ENCODE measurements around the gene ADAMTS3.

ADAMTS3 gene

GRCh38 chr4:72325215-72325614 lies 243.8 kb downstream of the ADAMTS3 start:
- TF ChIP-seq, protein P1, sequence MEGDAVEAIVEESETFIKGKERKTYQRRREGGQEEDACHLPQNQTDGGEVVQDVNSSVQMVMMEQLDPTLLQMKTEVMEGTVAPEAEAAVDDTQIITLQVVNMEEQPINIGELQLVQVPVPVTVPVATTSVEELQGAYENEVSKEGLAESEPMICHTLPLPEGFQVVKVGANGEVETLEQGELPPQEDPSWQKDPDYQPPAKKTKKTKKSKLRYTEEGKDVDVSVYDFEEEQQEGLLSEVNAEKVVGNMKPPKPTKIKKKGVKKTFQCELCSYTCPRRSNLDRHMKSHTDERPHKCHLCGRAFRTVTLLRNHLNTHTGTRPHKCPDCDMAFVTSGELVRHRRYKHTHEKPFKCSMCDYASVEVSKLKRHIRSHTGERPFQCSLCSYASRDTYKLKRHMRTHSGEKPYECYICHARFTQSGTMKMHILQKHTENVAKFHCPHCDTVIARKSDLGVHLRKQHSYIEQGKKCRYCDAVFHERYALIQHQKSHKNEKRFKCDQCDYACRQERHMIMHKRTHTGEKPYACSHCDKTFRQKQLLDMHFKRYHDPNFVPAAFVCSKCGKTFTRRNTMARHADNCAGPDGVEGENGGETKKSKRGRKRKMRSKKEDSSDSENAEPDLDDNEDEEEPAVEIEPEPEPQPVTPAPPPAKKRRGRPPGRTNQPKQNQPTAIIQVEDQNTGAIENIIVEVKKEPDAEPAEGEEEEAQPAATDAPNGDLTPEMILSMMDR (conservative IDR thresholded peaks at IDR 0.05; ENCODE audit: low read depth, low read length) = no peak
- Histone ChIP-seq H3K4me3 (IDR thresholded peaks at IDR 0.05; ENCODE audit: insufficient read depth, low read depth, low read length) (no peak overlapping the region), H3K36me3 (ENCODE audit: insufficient read depth) (no peaks in the 10 kb centered on the region), H3K27me3 (ENCODE audit: insufficient read depth, low read depth) (no peaks in the 10 kb centered on the region), H3K79me2 (ENCODE audit: insufficient read depth, low read depth) (no peaks in the 10 kb centered on the region), H4K20me1 (ENCODE audit: insufficient read depth) (no peaks in the 10 kb centered on the region), H3K4me2 (no peak overlapping the region), H3K27ac (no peak overlapping the region), H2AFZ (ENCODE audit: low read depth) (no peak overlapping the region), H3K4me1 (ENCODE audit: low read depth, poor library complexity, severe bottlenecking) (no peaks in the 10 kb centered on the region), H3K9ac (no peak overlapping the region)

GRCh38 chr4:72323227-72323626 lies 245.8 kb downstream of the ADAMTS3 start:
- H3K27me3 ChIP-seq (ENCODE audit: insufficient read depth, low read depth) = no peaks in the 10 kb centered on the region
- no peak overlapping the region for H2AFZ ChIP-seq (ENCODE audit: low read depth)
- H3K4me2 ChIP-seq = no peak overlapping the region
- H3K79me2 ChIP-seq (ENCODE audit: insufficient read depth, low read depth) = no peaks in the 10 kb centered on the region
- TF ChIP-seq, protein P1 (conservative IDR thresholded peaks at IDR 0.05; ENCODE audit: low read depth, low read length) = no peak
- no peak overlapping the region for H3K9ac ChIP-seq
- no peak overlapping the region for H3K4me3 ChIP-seq (IDR thresholded peaks at IDR 0.05; ENCODE audit: insufficient read depth, low read depth, low read length)
- no peaks in the 10 kb centered on the region for H4K20me1 ChIP-seq (ENCODE audit: insufficient read depth)
- no peaks in the 10 kb centered on the region for H3K36me3 ChIP-seq (ENCODE audit: insufficient read depth)
- no peak overlapping the region for H3K27ac ChIP-seq
- no peaks in the 10 kb centered on the region for H3K4me1 ChIP-seq (ENCODE audit: low read depth, poor library complexity, severe bottlenecking)

DNA sequence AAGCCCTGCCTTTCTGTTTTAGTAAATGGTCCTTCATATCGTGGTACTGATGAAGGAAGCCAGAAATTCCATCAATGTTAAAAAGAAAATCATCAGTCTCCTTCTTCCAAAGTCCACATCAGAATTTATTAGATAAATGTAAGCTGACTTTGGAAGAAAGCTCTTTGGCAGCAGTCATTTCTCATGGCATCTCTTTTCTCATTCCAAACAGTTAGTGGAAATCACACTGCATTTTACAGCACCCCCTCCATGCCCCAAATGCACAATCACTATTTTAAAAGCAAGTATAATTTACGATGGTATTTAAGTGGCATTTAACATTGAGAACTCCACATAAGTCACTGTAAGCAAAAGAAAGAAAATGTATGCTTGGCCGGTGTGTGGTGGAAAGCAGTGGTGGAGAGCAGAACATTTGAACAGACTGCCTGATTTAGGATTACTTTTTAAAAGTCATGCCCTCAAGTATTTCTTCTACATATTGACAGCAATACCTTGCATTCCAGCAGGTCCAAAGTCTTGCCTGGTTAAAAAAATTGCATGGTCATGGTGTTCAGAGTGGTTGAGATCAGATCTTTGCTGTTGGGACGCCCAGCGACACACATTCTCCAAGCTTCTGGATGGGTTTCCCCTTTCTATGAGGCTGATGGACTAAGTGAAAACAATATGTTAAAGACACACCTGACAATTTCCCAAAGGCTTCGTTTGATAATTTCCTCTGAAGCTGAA lies 248.6 kb downstream of the ADAMTS3 start:
- Histone ChIP-seq H3K4me2 (no peak overlapping the region), H3K27me3 (ENCODE audit: insufficient read depth, low read depth) (no peaks in the 10 kb centered on the region)

GRCh38 chr4:72319601-72320021 lies 249.4 kb downstream of the ADAMTS3 start:
- Histone ChIP-seq H3K79me2 (ENCODE audit: insufficient read depth, low read depth) (no peaks in the 10 kb centered on the region), H3K4me3 (IDR thresholded peaks at IDR 0.05; ENCODE audit: insufficient read depth, low read depth, low read length) (no peak overlapping the region), H3K4me1 (ENCODE audit: low read depth, poor library complexity, severe bottlenecking) (no peaks in the 10 kb centered on the region), H3K27ac (no peak overlapping the region), H3K4me2 (no peak overlapping the region), H2AFZ (ENCODE audit: low read depth) (no peak overlapping the region), H4K20me1 (ENCODE audit: insufficient read depth) (no peaks in the 10 kb centered on the region), H3K27me3 (ENCODE audit: insufficient read depth, low read depth) (no peaks in the 10 kb centered on the region), H3K36me3 (ENCODE audit: insufficient read depth) (no peaks in the 10 kb centered on the region), H3K9ac (no peak overlapping the region)
- TF ChIP-seq, protein P1 (conservative IDR thresholded peaks at IDR 0.05; ENCODE audit: low read depth, low read length) = no peak

More for the DNA sequence above, 248.6 kb downstream of the ADAMTS3 start:
- Histone ChIP-seq H3K9ac (no peak overlapping the region), H3K4me3 (IDR thresholded peaks at IDR 0.05; ENCODE audit: insufficient read depth, low read depth, low read length) (no peak overlapping the region), H3K4me1 (ENCODE audit: low read depth, poor library complexity, severe bottlenecking) (no peaks in the 10 kb centered on the region), H3K27ac (no peak overlapping the region), H3K36me3 (ENCODE audit: insufficient read depth) (no peaks in the 10 kb centered on the region), H4K20me1 (ENCODE audit: insufficient read depth) (no peaks in the 10 kb centered on the region), H2AFZ (ENCODE audit: low read depth) (no peak overlapping the region), H3K79me2 (ENCODE audit: insufficient read depth, low read depth) (no peaks in the 10 kb centered on the region)
- TF ChIP-seq, protein P1 (conservative IDR thresholded peaks at IDR 0.05; ENCODE audit: low read depth, low read length) = no peak
